Measurements from ENCODE around the gene MAN1A1.

The MAN1A1 gene

GRCh38 chr6:119324718-119325117 lies 24.8 kb downstream of the MAN1A1 start:
- no peak for DNase-seq

DNA sequence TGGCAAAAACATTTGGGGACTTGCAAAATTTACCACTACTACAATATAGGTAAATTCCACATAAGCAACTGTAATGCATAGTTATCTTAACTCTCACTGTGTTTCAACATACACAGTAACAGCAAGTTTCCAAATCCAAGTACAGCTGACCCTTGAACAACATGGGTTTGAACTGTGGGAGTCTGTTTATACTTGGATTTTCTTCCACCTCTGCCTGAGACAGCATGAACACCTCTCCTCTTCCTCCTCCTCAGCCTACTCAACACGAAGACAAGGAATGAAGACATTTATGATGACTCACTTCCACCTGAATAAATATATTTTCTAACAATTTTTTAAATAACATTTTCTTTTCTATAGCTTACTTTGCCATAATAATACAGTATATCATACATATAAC lies 25.6 kb downstream of the MAN1A1 start:
- DNase-seq, result no peak

DNA sequence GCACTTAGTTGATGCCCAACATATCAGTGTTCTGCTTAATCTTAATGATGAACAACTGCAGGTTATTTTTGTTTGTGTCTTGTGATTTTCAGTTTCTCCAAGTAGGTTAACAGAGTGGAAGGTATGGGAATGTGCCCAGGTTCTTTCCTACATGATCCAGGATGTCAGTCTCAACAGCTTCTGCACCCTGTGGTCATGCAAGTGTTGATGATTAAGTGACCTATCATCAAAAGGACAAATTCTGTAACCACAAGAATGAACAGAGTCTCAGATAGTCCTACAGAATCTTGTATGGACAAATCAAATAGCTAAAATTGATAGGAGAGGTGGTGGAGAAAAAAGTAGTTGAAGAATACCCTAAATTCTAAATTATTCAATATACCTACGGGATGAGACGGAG lies 26.1 kb downstream of the MAN1A1 start:
- DNase-seq, result no peak

DNA sequence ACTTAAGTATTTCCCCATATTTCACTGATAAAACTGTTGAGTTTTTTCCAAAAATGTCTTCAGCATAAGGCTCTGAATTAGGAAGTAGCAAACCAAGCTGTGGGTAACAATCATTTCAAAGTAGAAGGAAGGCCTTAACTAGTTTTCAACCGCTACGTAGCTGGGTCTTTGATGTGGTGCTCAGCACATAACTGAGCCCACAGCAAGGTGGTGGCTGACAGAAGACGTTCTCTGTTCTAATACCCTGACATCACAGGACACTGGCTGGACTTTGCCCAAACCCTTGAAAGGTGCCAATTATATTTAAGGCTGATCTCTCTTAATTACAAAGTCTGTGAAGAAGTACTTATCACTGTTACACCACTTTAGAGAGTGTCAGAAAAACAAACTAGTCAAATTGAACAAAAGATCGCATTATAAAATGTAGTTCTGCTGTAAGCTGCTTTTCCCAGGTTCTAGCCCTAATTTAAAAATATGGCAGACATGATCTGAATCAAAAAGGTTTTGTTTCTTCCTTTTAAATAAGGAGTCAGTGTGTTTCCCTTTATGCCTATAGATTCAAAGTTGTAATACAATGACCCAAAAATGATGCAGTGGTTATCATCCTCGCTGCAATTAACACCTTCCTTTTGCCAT lies 26.7 kb downstream of the MAN1A1 start:
- DNase-seq, result no peak

- DNase-seq, result no peak
Observed at GRCh38 chr6:119322034-119322433, 27.5 kb downstream of the MAN1A1 start.

DNA sequence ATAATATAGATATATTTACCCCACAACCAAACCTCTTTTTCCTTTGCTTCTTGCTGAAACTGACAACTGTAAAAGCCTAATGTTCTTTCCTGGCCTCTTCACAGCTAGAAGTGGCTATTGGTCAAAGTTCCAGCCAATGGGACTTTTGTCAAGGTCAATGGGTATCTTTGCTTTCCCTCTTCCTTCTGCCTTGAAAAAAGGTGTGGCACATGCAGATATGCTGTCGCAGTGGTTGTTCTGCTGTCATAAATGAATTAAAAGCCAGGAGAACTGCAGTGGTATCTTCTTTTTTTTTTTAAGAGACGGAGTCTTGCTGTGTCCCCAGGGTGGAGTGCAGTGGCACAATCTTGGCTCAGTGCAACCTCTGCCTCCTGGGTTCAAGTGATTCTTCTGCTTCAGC lies 29.9 kb downstream of the MAN1A1 start:
- no peak for DNase-seq

DNA sequence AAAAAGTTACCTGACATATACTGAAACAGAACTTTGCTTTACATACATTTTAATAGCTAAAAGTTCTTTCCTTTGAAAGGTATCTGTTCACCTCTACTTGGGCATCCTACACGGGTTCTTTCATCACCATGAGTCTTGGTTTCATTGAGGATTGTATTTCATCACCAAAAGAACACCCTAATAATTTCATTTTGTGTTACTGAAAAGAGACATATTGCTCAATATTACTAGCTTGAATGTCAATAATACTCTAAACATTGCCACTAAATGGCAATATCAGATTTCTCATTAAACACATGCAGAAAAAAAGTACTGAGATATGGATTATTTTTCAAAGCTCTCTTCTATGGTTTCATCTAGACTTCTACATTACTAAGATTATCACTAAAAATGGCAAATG lies 30.8 kb downstream of the MAN1A1 start:
- no peak for DNase-seq

- no peak for DNase-seq
Observed at GRCh38 chr6:119318176-119318575, 31.4 kb downstream of the MAN1A1 start.

- no peak for DNase-seq
Observed at GRCh38 chr6:119317007-119317406, 32.6 kb downstream of the MAN1A1 start.

- DNase-seq, result no peak
Observed at GRCh38 chr6:119314885-119315272, 34.7 kb downstream of the MAN1A1 start.

GRCh38 chr6:119313937-119314884 lies 35.4 kb downstream of the MAN1A1 start:
- peak; percentile 9 to 15 for DNase-seq

DNA sequence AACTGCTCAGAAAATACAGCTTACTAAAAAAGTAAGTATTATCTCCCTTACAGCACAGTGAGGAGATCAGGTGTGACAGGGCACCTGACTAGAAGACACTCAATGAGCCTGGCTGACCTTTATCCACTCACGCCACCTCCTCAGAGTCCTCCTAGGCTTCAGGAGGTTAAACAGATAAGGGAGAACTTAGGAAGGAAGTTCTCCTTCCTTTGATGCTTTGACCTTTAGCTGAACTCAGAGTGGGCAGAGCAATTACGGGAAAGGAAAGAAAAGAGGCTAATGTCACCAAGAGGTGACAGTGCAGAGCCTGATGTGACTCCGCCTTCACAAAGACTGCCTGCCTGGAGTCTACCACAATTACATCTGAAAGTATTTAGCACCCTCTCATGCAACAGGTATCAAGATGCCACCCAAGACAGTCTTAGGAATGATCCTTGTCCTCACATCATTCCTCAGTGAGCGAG lies 36.7 kb downstream of the MAN1A1 start:
- peak; percentile 5 to 10 for DNase-seq

DNA sequence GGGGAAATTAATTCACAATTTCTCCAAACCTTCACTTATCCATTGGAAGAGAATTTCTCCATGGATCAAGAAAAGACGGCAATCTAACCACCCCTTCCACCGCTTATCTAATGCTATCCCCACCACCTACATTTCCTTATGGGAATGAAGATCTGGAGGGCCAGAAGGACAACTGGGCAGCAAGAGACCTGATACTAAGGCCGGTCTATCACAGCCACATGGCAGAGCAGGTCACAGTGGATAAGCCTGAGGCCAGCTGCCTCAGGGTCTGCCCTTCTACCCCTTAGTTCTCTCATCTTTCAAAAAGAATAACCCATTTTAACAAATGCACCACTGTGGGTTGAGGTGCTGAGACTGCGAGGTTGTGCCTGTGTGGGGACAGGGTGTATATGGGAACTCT lies 37.1 kb downstream of the MAN1A1 start:
- no peak for DNase-seq

- no peak for DNase-seq
Observed at GRCh38 chr6:119311514-119312142, 37.9 kb downstream of the MAN1A1 start.

- DNase-seq, result no peak
Observed at GRCh38 chr6:119310486-119311036, 39.0 kb downstream of the MAN1A1 start.

- no peak for DNase-seq
Observed at GRCh38 chr6:119308991-119309657, 40.4 kb downstream of the MAN1A1 start.

DNA sequence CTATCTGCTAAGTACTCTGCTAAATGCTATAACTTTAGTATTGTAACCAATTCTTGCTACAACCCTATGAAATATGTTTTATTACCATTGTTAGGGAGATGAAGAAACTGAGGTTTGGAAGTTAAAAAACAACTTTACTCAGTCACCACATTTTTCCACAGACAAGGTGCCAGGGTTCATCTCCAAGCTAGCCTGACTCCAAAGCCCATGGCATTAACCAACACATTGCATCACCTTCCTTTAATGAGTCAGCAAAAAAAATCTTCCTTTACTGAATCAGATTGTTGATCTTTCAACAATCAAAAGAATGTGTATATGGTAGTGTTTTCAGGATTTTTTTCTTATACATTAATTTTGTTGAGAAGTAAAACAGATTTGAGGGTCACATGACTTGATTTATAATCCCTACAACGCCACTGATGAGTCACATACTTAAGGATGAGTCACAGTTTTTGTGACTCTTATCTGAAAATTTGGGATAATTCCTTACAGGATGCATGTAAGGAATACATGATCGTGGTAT lies 41.5 kb downstream of the MAN1A1 start:
- no peak for DNase-seq

DNA sequence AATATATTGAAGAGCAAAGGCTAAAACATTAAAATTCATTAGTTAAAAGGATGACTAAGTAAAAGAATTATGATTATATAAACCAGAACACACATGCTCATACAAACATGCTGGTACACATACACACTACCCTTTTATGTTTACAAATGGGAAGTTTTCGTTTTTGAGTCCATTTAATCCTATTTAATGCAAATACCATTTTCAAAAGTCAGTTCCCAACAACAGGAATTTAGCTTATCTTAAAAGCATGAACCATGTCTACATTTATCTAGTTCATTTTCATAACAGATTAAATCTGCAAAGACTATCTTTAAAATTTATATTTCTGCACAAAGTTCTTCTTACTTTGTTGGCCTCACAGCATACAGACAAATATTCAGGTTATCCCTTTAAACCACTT lies 42.5 kb downstream of the MAN1A1 start:
- DNase-seq, result no peak

GRCh38 chr6:119306396-119306968 lies 43.1 kb downstream of the MAN1A1 start:
- no peak for DNase-seq

DNA sequence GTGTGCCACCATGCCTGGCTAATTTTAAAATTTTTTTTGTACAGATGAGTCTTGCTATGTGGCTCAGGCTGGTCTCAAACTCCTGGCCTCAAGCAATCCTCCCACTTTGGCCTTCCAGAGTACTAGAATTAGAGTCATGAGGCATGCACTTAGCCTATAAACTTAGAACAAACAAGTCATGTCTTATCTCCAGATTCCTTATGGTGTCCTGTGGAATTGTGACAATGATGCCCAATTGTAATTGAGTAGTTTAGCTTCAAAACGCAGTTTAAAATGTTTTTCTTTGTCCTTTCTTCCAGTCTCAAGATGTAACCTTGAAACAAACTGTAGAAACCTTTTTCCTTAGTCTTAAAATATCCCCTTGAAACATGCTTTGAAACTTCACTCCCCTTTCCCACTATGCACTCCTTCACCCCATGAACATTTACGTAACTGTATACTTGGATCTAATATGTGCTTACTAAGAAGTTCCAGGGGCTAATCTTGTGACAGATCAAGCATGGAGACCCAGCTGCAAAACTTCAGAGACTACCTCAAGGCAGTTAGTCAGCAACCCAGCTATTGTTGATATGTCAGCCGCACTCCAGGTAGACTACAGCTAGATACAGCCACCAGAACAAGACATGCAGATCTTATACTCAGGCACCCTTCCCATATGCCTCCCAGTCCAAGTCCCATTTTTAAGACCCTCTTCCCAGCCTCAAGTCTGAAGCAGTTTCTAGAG lies 46.2 kb downstream of the MAN1A1 start:
- no peak for DNase-seq

GRCh38 chr6:119301429-119301828 lies 48.1 kb downstream of the MAN1A1 start:
- DNase-seq, result no peak

- DNase-seq, result no peak
Observed at GRCh38 chr6:119299694-119300093, 49.9 kb downstream of the MAN1A1 start.
